GM18907 (cell line): ENCODE data around the gene EIF3L.
"Not testable (repeated sequence)": the region's sequence is repeated elsewhere in the genome, so short reads cannot be mapped to it uniquely, and the experiment has no call there.

Experiments
- ATAC-seq: cut with Tn5 transposase; IDR thresholded peaks from one replicate; pipeline ENCODE4 v1.9.1; 2021; ENCODE audit warnings: mild to moderate bottlenecking, moderate library complexity; ENCODE audit not compliant: unreplicated experiment

The EIF3L gene

DNA sequence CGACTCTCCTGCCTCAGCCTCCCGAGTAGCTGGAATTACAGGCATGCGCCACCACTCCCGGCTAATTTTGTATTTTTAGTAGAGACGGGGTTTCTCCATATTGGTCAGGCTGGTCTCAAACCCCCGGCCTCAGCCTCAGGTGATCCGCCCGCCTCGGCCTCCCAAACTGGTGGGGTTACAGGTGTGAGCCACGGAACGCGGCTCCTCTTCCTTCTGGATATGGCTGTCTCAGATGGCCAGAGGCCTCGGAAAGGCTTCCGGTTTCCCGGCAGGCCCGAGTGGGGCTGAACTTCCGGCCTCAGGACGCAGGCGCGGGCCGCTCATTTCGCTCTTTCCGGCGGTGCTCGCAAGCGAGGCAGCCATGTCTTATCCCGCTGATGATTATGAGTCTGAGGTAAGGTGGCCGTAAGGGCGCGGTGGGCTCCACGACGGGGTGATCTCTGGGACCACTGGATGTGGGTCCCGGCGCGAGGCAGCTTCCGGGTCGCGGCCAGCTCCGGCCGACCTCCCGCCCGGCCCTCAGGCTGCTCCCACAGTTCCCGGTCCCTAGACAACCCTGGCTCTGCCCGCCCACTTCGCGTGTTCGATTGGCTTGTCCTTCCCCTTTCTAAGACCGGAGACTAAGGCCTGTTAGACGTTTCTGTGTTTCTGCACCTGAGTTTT is at the start of gene EIF3L:
Gene EIF3L, plus strand, starts transcription at position 331 of the 663 bp plus-strand sequence. Its CDS starts 31 bp downstream, at position 362.
- peak; percentile 68 for ATAC-seq

DNA sequence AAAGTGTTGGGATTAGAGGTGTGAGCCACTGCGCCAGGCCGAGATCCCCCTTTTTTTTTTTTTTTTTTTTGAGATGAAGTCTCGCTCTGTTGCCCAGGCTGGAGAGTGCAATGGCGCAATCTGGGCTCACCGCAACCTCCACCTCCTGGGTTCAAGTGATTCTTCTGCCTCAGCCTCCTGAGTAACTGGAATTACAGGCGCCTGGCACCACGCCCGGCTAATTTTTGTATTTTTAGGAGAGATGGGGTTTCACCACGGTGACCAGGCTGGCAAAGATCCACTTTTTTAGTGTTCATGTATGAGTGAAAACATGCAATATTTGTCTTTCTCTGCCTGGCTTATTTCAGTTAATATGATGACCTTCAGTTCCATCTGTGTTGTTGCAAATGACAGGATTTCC is 49.2 kb upstream of the EIF3L start:
- not testable (repeated sequence) for ATAC-seq

DNA sequence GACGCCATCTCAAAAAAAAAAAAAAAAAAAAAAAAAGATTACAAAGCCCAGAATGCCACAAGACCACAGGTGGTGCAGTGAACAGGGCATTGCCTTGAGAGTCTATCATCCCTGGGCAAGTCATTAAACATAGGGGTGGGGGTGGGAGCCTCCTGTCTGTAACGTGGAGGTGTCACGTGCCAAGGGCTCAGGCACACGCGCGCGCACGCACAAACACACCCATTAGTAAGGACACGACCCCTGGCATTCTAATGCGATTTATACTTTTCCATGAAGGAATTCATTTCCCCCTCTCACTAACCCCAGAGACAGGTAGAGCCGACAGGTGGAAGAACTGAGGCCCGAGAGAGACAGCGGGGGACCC is 47.3 kb upstream of the EIF3L start:
- ATAC-seq, result no peak

DNA sequence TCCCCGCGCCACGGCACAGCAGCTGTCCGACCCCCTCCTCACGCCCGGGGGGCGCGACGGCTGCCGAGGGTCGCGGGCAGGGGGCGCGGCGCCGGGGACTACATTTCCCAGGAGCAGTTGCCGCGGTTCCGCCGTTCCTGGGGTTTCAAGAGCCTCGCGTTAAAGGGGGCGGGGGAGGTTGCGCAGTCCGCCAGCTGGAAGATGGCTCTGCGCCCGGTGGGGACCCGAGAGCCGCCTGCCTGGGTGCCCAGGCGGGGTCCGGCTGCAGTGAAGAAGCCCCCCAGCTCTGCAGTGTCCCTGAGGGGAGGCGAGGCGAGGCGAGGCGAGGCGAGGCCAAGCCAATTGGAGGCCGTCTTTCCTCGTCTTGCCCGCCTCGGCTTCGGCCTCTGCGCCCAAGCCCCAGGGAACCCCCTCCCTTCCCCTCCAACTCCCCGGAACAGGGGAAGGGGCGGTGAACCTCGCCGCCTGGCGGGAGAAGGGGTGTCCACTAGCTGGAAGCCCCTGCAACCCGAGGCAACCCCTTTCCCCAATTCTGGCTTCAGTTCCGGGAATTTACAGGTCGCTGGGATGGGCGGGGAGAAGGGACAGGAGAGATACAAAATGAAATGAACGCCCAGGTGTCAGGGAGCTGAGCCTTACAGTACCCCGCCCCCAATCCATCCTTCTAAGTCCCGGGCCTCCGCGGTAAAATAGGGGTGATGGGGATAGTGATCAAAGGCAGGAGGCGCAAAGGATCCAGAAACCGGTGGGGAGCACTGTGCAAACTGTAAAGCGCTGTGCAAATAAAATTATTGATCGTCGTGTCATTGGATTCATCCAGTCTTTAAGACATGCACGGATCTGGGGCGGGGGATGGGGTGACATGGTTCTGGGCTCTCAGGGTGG is 46.7 kb upstream of the EIF3L start:
- no peak for ATAC-seq

GRCh38 chr22:37803195-37803638 is 46.0 kb upstream of the EIF3L start:
- ATAC-seq, result no peak

DNA sequence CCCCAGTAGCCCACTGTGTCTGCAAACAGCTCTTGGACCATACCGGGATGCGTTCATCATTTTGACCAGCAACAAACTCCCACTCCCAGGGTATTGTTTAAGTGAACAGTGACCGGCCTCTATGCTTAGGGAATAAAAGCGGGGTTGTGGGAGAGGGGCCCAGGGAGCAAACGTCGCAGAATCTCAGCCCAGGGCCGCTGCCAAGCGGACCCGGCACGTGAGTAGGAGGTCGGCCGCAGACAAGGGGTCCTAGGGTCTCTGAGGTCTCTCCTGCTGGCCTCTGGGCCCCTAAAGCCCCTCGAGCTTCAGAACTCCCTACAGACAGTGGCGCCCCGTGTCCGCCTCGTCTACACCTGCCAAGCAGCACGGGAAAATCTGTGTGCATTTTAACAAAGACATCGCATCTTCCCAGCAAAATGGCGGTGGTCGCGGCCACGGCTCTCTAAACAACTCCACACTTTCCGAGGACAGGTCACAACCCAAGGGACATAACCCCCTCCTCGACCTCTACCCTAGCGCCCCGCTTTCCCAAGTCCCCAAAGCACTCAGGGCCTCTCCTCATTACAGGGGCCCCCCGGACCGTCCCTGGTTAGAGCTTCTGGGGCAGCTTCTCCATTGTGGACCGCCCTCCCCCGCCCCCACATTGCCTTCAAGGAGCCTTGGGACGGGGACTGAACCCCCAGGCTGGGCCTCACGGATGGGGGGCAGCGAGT is 45.4 kb upstream of the EIF3L start:
- ATAC-seq, result no peak

DNA sequence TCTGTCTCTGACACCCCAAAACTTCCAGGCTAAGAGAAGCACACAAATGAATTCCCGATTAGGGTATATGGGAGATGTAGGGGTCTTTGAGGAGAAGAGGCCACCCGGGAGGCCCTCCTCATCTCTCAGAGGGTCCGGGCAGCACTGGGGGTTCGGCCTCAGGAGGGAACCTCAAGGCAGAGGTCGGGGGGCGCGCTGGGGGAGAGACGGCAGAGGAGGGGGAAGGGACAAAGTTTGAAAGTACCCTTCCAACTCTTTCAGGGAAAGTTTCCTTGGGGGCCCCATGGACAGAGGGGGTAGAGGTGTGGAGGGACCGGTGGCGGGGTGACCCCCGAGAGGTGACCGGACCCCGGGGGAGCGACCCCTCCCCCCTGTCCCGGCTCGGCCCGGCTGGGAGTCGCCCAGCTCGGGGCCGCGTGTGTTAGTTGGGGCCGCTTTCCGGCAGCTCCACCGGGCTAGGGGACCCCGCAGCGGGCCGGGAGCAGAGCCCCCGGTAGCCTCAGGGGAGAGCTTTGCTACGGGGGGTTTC is 44.8 kb upstream of the EIF3L start:
- no peak for ATAC-seq

- ATAC-seq, result no peak
Measured at GRCh38 chr22:37804881-37805809, 44.1 kb upstream of the EIF3L start.

DNA sequence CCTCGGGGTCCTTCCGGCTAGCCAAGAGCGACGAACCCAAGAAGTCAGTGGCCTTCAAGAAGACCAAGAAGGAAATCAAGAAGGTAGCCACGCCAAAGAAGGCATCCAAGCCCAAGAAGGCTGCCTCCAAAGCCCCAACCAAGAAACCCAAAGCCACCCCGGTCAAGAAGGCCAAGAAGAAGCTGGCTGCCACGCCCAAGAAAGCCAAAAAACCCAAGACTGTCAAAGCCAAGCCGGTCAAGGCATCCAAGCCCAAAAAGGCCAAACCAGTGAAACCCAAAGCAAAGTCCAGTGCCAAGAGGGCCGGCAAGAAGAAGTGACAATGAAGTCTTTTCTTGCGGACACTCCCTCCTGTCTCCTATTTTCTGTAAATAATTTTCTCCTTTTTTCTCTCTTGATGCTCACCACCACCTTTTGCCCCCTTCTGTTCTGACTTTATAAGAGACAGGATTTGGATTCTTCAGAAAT is 43.4 kb upstream of the EIF3L start:
- no peak for ATAC-seq

DNA sequence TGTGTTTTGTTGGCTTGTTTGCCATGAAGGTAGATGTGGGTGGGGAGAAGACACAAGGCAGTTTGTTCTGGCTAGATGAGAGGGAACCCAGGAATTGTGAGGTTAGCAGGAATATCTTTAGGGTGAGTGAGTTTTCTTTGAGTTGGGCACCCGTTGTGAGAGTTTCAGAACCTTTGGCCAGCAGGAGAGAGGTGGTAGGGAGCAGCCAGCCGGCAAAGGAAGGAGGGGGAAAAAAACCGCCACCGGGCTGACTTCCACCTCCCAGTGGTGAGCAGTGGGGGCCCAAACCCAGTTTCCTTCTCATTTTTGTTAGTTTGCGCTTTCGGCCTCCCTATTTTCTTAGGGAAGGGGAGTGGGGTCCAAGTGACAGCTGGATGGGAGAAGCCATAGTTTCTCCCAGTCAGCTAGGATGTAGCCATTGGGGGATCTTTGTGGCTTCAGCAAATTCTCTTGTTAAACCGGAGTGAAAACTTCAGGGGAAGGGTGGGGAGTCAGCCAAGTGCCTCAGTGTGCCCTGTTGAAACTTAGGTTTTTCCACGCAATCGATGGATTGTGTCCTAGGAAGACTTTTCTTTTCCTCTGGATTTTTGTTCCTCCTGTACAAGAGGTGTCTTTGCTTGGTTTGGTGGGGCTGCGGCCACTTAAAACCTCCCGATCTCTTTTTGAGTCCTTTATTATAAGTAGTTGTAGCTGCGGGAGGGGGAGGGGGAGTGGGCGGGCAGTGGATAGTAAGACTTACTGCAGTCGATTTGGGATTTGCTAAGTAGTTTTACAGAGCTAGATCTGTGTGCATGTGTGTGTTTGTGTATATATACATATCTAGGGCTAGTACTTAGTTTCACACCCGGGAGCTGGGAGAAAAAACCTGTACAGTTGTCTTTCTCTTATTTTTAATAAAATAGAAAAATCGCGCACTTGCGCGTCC is 42.5 kb upstream of the EIF3L start:
- ATAC-seq, result no peak

DNA sequence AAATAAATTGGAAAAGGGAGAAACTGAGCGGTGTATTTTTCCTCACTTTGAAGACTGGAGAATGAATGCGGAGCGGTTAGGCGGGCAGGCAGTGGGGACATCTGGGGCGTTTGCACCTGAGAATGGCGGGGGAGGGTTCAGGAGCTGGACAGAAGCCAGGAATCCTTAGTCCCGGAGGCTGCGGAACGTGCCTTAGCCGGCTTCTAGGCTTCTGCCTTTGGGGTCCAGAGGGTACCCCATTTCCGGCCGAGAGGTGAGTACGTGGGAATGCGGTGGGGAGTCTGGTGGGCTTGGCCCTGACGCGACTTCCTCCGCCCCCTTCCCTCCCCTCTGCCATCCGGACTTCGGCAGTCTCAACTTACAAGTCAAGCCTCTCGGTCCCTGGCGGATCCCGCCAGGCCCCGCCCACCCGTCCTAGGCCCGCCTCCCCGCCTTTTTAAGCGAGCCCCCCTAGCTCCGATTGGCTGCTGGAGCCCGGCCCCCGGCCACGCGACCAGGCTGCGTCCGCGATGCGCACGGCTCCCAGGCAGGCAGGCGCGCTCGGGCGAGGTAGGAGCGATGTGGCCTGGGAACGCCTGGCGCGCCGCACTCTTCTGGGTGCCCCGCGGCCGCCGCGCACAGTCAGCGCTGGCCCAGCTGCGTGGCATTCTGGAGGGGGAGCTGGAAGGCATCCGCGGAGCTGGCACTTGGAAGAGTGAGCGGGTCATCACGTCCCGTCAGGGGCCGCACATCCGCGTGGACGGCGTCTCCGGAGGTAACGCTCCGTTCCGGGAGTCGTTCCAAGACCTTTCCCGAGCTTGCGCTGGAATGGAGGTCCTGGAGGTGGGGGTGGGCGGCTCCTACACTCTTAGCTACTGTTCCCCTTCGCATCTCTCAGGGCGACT is 41.6 kb upstream of the EIF3L start, which contains the start of gene GCAT:
Gene GCAT, plus strand, starts transcription at position 525 of the 884 bp plus-strand sequence. Its CDS starts 34 bp downstream, at position 559.
- peak; percentile 84 for ATAC-seq

DNA sequence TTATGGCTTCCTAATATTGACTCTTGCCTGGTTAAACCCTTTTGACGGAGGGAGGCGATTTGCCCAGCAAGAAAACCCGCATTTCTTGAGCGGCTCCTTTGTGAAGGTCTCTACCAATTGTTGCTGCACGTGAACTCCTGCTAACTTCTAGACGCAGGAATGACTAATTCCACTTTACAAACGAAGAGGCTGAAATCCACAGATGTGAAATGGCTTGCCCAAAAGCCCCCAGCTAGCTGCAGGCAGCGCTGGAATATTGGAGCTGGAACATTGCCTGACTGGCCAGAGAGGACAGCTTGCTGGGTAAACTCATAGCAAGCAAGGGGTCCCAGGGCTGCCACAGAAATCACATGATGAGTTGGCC is 40.9 kb upstream of the EIF3L start:
- ATAC-seq, result no peak

- no peak for ATAC-seq
Measured at GRCh38 chr22:37809672-37810333, 39.4 kb upstream of the EIF3L start.

GRCh38 chr22:37811867-37812266 is 37.4 kb upstream of the EIF3L start:
- no peak for ATAC-seq

- no peak for ATAC-seq
Measured at GRCh38 chr22:37812869-37813678, 36.1 kb upstream of the EIF3L start.

- ATAC-seq, result no peak
Measured at GRCh38 chr22:37815593-37815992, 33.6 kb upstream of the EIF3L start.
